Cardiac muscle cell (in vitro differentiated cells and primary cell): ENCODE data around the gene RFX5. TPM values are rescaled to one million over a fixed set of nuclear protein-coding genes. Genes with fewer than 3 reads are reported as not detected.
A peak's percentile ranks its signal among the peaks of the same experiment; 100 is the strongest.
"Not testable (repeated sequence)": the region's sequence is repeated elsewhere in the genome, so short reads cannot be mapped to it uniquely, and the experiment has no call there.

Experiments
- DNase-seq, 2 donors: peaks; one replicate each; pipeline versions ENCODE4 v3.0.0 to v3.0.0-alpha.2; 2010 to 2017; ENCODE audit warnings: low read depth in 1 of 2, low spot score in 1 of 2
- H3K27ac ChIP-seq: fragments of 200-600 bp; sonication (generic); 2 replicates; pipeline ENCODE4 v1.5.1; 2016
- H3K27me3 ChIP-seq: fragments of 200-600 bp; sonication (generic); 2 replicates; pipeline ENCODE4 v1.6.0; 2016; ENCODE audit warnings: control low read depth
- H3K36me3 ChIP-seq: fragments of 200-600 bp; sonication (generic); 2 replicates; pipeline ENCODE4 v1.5.1; 2016; ENCODE audit warnings: control low read depth
- H3K4me1 ChIP-seq: fragments of 200-600 bp; sonication (generic); 2 replicates; pipeline ENCODE4 v1.8.1; 2017; ENCODE audit warnings: low read depth, mild to moderate bottlenecking, mixed run types
- H3K4me3 ChIP-seq: fragments of 200-600 bp; sonication (generic); 2 replicates; pipeline ENCODE4 v1.5.1; 2016; ENCODE audit warnings: mild to moderate bottlenecking
- H3K9me3 ChIP-seq: fragments of 200-600 bp; sonication (generic); 2 replicates; pipeline ENCODE4 v1.5.1; 2017; ENCODE audit warnings: low read depth, mild to moderate bottlenecking, control low read depth
- polyA plus RNA-seq: library from polyadenylated mRNA; unstranded; fragments of >200 nt; fragmentation: Nextera tagmentation; extraction: Ambion mirVana; gene quantifications from 2 replicates; pipeline ENCODE4 v1.2.1, GENCODE V29; 2016
- total RNA-seq: library from RNA; depleted of rRNA; stranded (reverse); fragments of >200 nt; gene quantifications from 2 replicates; pipeline ENCODE4 v1.2.3, GENCODE V29; 2016
- TF ChIP-seq, protein P1 (sequence below): IDR thresholded peaks from 2 replicates; pipeline ENCODE4 v1.5.1; 2012; ENCODE audit warnings: low read depth, mild to moderate bottlenecking, low read length

RFX5 gene
- total RNA-seq = 67.8 and 87.2 TPM in 2 replicates
- polyA plus RNA-seq = 51.3 and 52.4 TPM in 2 replicates

- peak within 1 kb of the TSS; percentile 39 for H3K4me3 ChIP-seq
- H3K27ac ChIP-seq = peak within 1 kb of the TSS; percentile 91
- TF ChIP-seq, protein P1, sequence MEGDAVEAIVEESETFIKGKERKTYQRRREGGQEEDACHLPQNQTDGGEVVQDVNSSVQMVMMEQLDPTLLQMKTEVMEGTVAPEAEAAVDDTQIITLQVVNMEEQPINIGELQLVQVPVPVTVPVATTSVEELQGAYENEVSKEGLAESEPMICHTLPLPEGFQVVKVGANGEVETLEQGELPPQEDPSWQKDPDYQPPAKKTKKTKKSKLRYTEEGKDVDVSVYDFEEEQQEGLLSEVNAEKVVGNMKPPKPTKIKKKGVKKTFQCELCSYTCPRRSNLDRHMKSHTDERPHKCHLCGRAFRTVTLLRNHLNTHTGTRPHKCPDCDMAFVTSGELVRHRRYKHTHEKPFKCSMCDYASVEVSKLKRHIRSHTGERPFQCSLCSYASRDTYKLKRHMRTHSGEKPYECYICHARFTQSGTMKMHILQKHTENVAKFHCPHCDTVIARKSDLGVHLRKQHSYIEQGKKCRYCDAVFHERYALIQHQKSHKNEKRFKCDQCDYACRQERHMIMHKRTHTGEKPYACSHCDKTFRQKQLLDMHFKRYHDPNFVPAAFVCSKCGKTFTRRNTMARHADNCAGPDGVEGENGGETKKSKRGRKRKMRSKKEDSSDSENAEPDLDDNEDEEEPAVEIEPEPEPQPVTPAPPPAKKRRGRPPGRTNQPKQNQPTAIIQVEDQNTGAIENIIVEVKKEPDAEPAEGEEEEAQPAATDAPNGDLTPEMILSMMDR = no peak
- peaks cover 11% of the 10 kb centered on the region for H3K36me3 ChIP-seq
- peaks cover 9% of the 10 kb centered on the region for H3K4me1 ChIP-seq
- no peaks in the 10 kb centered on the region for H3K9me3 ChIP-seq
- DNase-seq = peak; percentile 97 to 98
- H3K27me3 ChIP-seq = no peaks in the 10 kb centered on the region
These were observed at the start of gene RFX5 for GRCh38 chr1:151346769-151347522. TSS of gene RFX5 (minus strand) at chr1:151347252. CDS start at chr1:151346320, 932 bp downstream.

GRCh38 chr1:151396265-151396664, 49.2 kb upstream of the RFX5 start:
- DNase-seq, H3K27ac ChIP-seq, H3K27me3 ChIP-seq, H3K9me3 ChIP-seq, H3K36me3 ChIP-seq, H3K4me3 ChIP-seq, H3K4me1 ChIP-seq: not testable (repeated sequence)

DNA sequence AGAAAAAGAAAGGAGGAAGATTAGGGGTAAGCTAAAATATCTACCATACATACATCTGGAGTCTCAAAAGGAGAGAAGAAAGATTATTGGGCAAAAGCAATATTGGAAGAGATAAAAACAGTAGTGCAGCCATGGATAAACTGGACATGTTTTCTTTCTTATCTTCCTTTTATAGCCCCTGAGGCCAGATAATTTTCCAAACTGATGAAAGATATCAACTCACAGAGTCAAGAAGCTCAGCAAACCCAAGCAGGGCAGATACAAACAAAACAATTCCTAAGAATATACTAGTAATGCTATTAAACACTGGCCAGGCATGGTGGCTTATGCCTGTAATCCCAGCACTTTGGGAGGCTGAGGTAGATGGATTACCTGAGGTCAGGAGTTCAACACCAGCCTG, 46.5 kb upstream of the RFX5 start:
- Histone ChIP-seq H3K27ac (no peak overlapping the region), H3K36me3 (no peaks in the 10 kb centered on the region), H3K9me3 (no peaks in the 10 kb centered on the region), H3K4me1 (no peaks in the 10 kb centered on the region), H3K27me3 (no peaks in the 10 kb centered on the region), H3K4me3 (no peak overlapping the region)
- no peak for DNase-seq
- TF ChIP-seq, protein P1 = no peak

DNA sequence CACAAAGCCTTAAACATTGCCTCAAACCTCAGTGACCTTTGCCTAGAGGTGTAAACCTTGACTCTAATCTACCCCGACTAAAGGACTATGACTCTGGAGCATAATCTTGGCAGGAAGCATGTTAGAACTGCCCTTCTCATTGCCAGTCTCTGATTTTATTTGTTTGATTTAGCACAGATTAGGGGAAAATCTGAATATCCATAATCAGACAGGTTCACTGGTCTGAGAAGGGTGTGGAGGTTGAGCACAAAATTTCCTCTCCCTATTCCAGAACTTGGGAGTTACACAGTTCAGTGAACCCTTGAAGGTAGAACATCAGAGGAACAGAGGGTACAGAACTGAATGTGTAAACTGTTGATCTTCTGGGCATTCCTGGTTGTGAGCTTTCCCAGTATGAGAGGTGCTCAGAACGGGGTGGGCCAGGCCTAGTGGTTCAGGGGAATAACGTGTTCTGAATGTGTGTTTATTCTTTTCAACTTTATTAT, 44.1 kb upstream of the RFX5 start:
- Histone ChIP-seq H3K4me3 (no peak overlapping the region), H3K9me3 (no peaks in the 10 kb centered on the region)

DNA sequence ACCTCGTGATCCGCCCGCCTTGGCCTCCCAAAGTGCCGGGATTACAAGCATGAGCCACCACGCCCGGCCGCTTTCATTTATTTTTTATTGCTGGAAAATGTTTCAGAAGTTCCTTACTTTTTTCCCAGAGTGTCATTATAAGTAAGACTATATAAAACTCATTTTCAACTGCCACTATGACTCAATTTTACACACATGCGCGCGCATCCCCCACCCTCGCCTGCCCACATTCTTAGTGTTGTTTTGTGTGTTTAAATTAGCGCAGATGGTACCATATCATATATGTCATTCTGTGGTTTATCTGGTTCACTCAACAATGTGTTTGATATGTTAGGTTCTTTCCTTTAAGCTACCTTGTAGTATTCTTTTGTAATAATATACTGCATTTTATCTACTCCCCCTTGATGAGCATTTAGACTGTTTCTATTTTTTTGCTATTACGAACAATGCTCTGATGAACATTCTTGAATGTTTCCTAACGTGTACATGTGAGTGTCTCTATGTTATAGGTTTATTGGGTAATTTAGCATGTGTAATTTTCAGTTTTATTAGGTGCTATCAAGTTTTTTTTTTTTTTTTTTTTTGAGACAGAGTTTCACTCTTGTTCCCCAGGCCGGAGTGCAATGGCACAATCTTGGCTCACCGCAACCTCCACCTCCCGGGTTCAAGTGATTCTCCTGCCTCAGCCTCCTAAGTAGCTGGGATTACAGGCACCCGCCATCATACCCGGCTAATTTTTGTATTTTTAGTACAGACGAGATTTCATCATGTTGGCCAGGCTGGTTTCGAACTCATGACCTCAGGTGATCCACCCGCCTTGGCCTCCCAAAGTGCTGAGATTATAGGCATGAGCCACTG, 43.4 kb upstream of the RFX5 start:
- H3K4me1 ChIP-seq, DNase-seq, H3K27me3 ChIP-seq, H3K9me3 ChIP-seq, H3K27ac ChIP-seq, H3K4me3 ChIP-seq, H3K36me3 ChIP-seq: not testable (repeated sequence)

More for the DNA sequence above, 44.1 kb upstream of the RFX5 start:
- Histone ChIP-seq H3K36me3 (no peaks in the 10 kb centered on the region), H3K27me3 (no peaks in the 10 kb centered on the region), H3K4me1 (no peaks in the 10 kb centered on the region), H3K27ac (no peak overlapping the region)
- TF ChIP-seq, protein P1 = no peak
- no peak for DNase-seq

DNA sequence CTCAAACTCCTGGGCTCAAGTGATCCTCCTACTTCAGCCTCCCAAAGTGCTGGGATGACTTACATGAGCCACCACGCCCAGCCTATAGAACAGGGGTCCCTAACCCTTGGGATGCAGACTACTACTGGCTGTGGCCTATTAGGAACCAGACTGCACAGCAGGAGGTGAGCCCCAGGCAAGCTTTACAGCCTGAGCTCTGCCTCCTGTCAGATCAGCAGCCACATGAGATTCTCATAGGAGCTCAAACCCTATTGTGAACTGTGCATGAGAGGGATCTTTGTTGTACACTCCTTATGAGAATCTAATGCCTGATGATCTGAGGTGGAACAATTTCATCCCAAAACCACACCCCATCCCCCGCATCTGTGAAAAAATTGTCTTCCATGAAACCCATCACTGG, 39.0 kb upstream of the RFX5 start:
- Histone ChIP-seq H3K4me3 (no peak overlapping the region), H3K36me3 (no peaks in the 10 kb centered on the region), H3K4me1 (no peaks in the 10 kb centered on the region), H3K27me3 (no peaks in the 10 kb centered on the region), H3K9me3 (no peaks in the 10 kb centered on the region), H3K27ac (no peak overlapping the region)
- TF ChIP-seq, protein P1 = no peak
- no peak for DNase-seq
